Daoy (cell line): ENCODE measurements around the gene ST3GAL2. TPM values are rescaled to one million over a fixed set of nuclear protein-coding genes. Genes with fewer than 3 reads are reported as not detected.
A peak's percentile ranks its signal among the peaks of the same experiment; 100 is the strongest.

Experiments used
- DNase-seq: peaks from one replicate; pipeline ENCODE4 v3.0.0-alpha.2; 2015; ENCODE audit warnings: low read depth
- total RNA-seq: library from RNA; depleted of rRNA; stranded (reverse); fragments of >200 nt; shearing (Covaris generic); gene quantifications from 2 replicates; pipeline ENCODE4 v1.2.3, GENCODE V29; 2014; rRNA removed

The ST3GAL2 gene
- total RNA-seq: 22.1 and 23.8 TPM in 2 replicates

- peak; percentile 95 for DNase-seq
Observed at GRCh38 chr16:70438969-70439862, at the start of gene ST3GAL2. ST3GAL2 (minus strand) TSS chr16:70439100; CDS start chr16:70398530, 40,570 bp downstream.

- DNase-seq: no peak
Observed at GRCh38 chr16:70484867-70485266, 46.0 kb upstream of the ST3GAL2 start.

- DNase-seq: no peak
Observed at GRCh38 chr16:70483426-70483825, 44.5 kb upstream of the ST3GAL2 start.

- DNase-seq: no peak
Observed at GRCh38 chr16:70482624-70483023, 43.7 kb upstream of the ST3GAL2 start.

GRCh38 chr16:70481929-70482536, 43.1 kb upstream of the ST3GAL2 start:
- peak; percentile 19 for DNase-seq

GRCh38 chr16:70480127-70481105, 41.5 kb upstream of the ST3GAL2 start:
- no peak for DNase-seq

GRCh38 chr16:70478912-70479341, 40.0 kb upstream of the ST3GAL2 start:
- no peak for DNase-seq

- no peak for DNase-seq
Observed at GRCh38 chr16:70478169-70478568, 39.3 kb upstream of the ST3GAL2 start.

GRCh38 chr16:70476272-70477020, 37.5 kb upstream of the ST3GAL2 start:
- DNase-seq: peak; percentile 77

GRCh38 chr16:70475054-70475871, 36.4 kb upstream of the ST3GAL2 start:
- DNase-seq: no peak

GRCh38 chr16:70474320-70475053, 35.6 kb upstream of the ST3GAL2 start:
- DNase-seq: no peak

GRCh38 chr16:70473446-70474319, 34.8 kb upstream of the ST3GAL2 start:
- no peak for DNase-seq

- DNase-seq: no peak
Observed at GRCh38 chr16:70472786-70473433, 34.0 kb upstream of the ST3GAL2 start.

- no peak for DNase-seq
Observed at GRCh38 chr16:70470927-70471341, 32.0 kb upstream of the ST3GAL2 start.

- no peak for DNase-seq
Observed at GRCh38 chr16:70470141-70470926, 31.4 kb upstream of the ST3GAL2 start.

- no peak for DNase-seq
Observed at GRCh38 chr16:70468776-70469525, 30.1 kb upstream of the ST3GAL2 start.
